Measurements from ENCODE around the gene NRP2. TPM values are rescaled to one million over a fixed set of nuclear protein-coding genes. Genes with fewer than 3 reads are reported as not detected.

Gene NRP2
- total RNA-seq, 3 donors from 2014 or later: 18.4 to 32.0 (median 23.9) TPM

GRCh38 chr2:205757271-205757670 is 75.0 kb downstream of the NRP2 start:
- Histone ChIP-seq H3K36me3 (no peaks in the 10 kb centered on the region), H3K4me1 (peaks cover 0 to 5% of the 10 kb centered on the region in 2 donors), H3K27me3 (no peaks in the 10 kb centered on the region), H3K27ac (no peak overlapping the region), H3K4me3 (no peak overlapping the region), H3K9me3 (no peaks in the 10 kb centered on the region)
- no peak for DNase-seq (ENCODE audit: low spot score in 2 of 2)
- intact Hi-C loops (cut with DNase I; ENCODE audit: low total_unique reads): no loop called here
- TF ChIP-seq POLR2A (IDR thresholded peaks at IDR 0.05): no peak
- TF ChIP-seq CTCF (IDR thresholded peaks at IDR 0.05): no peak
- no peak for TF ChIP-seq POLR2AphosphoS5 (IDR thresholded peaks at IDR 0.05)

- H3K27me3 ChIP-seq: no peaks in the 10 kb centered on the region
- H3K27ac ChIP-seq: peak overlapping the region in 1 of 2 donors; percentile 52
- no peaks in the 10 kb centered on the region for H3K36me3 ChIP-seq
- H3K9me3 ChIP-seq: no peaks in the 10 kb centered on the region
- no peak overlapping the region for H3K4me3 ChIP-seq
- intact Hi-C loops (cut with DNase I; ENCODE audit: low total_unique reads): no loop called here
- H3K4me1 ChIP-seq: peaks cover 0 to 5% of the 10 kb centered on the region in 2 donors
- TF ChIP-seq CTCF (IDR thresholded peaks at IDR 0.05) (no peak), POLR2A (IDR thresholded peaks at IDR 0.05) (no peak), POLR2AphosphoS5 (IDR thresholded peaks at IDR 0.05) (no peak)
- no peak for DNase-seq (ENCODE audit: low spot score in 2 of 2)
Observed at GRCh38 chr2:205758051-205758450, 75.8 kb downstream of the NRP2 start.

- intact Hi-C loops (cut with DNase I; ENCODE audit: low total_unique reads): no loop called here
- Histone ChIP-seq H3K27ac (no peak overlapping the region), H3K9me3 (no peaks in the 10 kb centered on the region), H3K4me1 (peaks cover 0 to 5% of the 10 kb centered on the region in 2 donors), H3K4me3 (no peak overlapping the region), H3K27me3 (no peaks in the 10 kb centered on the region), H3K36me3 (no peaks in the 10 kb centered on the region)
- DNase-seq (ENCODE audit: low spot score in 2 of 2): no peak
- TF ChIP-seq CTCF (IDR thresholded peaks at IDR 0.05) (no peak), POLR2AphosphoS5 (IDR thresholded peaks at IDR 0.05) (no peak), POLR2A (IDR thresholded peaks at IDR 0.05) (no peak)
Observed at GRCh38 chr2:205758500-205758899, 76.2 kb downstream of the NRP2 start.

GRCh38 chr2:205759257-205759656 is 77.0 kb downstream of the NRP2 start:
- DNase-seq (ENCODE audit: low spot score in 2 of 2): no peak
- Histone ChIP-seq H3K36me3 (no peaks in the 10 kb centered on the region), H3K4me3 (no peak overlapping the region), H3K9me3 (no peaks in the 10 kb centered on the region), H3K4me1 (peaks cover 0 to 5% of the 10 kb centered on the region in 2 donors), H3K27me3 (no peaks in the 10 kb centered on the region), H3K27ac (no peak overlapping the region)
- no peak for TF ChIP-seq CTCF (IDR thresholded peaks at IDR 0.05)
- no peak for TF ChIP-seq POLR2A (IDR thresholded peaks at IDR 0.05)
- TF ChIP-seq POLR2AphosphoS5 (IDR thresholded peaks at IDR 0.05): no peak
- intact Hi-C loops (cut with DNase I; ENCODE audit: low total_unique reads): no loop called here

- no peak for DNase-seq (ENCODE audit: low spot score in 2 of 2)
- Histone ChIP-seq H3K27ac (no peak overlapping the region), H3K4me1 (peaks cover 0 to 5% of the 10 kb centered on the region in 2 donors), H3K9me3 (no peaks in the 10 kb centered on the region), H3K27me3 (no peaks in the 10 kb centered on the region), H3K36me3 (no peaks in the 10 kb centered on the region), H3K4me3 (no peak overlapping the region)
- intact Hi-C loops (cut with DNase I; ENCODE audit: low total_unique reads): no loop called here
- TF ChIP-seq POLR2AphosphoS5 (IDR thresholded peaks at IDR 0.05): no peak
- no peak for TF ChIP-seq CTCF (IDR thresholded peaks at IDR 0.05)
- TF ChIP-seq POLR2A (IDR thresholded peaks at IDR 0.05): no peak
Observed at GRCh38 chr2:205759732-205760131, 77.4 kb downstream of the NRP2 start.
